Ecto neural progenitor cell (in vitro differentiated cells): ENCODE measurements around the gene LBR.

Experiments used
- DNase-seq: peaks from one replicate; pipeline ENCODE4 v3.0.0-alpha.2; 2018; ENCODE audit warnings: low spot score

LBR gene

DNA sequence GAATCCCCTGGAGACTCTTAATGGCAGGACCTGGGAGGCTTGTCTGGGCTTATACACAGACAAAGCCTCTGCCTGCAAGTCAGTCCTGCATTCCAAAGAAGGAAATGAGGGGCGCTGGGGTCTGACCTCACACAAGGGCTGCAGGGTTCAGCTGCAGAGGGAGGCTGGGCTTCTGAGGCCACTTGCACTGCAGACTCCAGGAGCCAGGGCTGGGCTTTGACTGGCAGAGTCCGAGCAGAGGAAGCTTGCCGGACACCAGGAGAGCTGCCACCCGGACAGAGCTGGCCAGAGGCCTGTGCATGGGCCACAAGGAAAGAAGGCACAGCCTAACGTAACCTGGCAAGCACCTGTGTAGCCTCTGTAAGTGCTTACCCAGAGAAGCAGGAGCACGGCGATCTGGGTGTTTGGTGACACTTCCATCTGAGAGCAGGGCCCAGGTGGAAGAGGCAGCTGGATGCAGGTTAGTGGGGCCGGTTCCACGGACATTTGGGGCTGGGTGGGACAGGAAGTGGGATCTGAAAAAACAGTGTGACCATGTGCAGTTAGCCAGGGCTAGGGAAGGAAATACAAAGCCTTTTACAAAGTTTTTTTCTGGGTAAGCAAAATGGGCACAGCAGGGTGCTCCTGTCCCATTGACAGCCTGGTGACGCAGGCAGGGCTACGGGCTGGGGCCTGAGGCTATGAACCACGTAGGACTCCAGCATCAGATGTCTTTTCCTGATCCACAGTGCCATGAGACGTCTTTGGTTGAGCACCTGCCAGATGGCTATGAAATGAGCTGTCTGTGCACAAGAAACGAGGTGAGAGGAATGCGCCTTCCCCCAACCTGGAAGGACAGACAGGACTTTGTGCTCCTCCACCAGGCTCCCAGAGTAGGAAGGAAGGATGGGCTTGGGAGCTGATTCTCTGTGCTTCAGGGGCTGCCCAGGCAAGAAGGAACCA is 37.3 kb upstream of the LBR start:
- peak; percentile 76 for DNase-seq

DNA sequence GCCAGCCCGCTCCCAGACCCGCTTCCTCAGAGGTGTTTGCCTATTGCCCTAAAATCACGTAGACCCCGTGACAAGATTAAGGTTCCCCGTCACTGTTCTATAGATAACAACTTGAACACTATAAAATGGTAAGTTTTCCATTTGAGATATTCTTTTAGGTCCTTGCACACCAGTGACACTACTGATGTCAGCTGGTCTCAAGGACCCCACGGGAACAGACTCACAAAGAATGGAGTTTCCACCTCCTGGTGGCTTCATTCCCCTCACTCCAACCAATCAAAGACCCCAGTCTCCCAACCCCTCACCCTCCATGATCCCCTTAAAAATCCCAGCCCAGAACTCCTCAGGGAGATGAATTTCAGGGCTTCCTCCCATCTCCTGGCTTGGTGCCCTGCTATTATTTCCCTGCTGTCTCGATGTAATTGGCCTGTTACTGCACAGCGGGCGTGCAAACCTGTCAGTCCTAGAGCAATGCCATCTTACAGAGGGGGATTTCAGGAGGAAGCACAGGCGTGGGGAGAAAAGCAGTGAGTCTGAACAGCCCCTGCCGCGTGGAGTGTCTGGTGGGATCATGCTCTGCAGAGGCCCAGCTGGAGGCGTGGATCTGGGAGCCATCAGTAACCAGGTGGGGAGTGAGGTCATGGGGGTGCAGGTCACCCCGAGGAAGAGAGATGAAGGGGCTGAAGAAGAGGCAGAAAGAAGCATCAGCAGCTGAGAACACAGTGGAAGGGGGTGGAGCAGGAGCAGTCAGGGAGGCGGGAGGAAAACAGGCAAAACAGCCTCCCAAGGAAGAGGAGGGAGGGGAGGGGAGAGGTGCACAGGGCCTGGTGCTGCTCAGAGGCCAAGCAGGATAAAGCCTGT is 35.1 kb upstream of the LBR start:
- DNase-seq, result no peak

DNA sequence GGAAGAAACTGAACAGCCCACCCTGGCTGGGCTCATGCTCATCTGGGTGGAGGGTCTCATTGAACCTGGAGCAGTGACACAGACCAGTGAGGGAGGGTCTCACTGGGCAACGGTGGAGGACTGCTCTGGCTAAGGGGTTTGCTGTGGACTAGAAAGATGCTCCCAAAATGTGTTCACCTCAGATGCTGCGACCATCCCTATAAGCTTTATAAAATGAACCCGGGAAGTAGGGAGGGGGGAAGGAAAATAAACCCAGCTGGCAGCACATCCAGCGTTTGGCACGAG is 34.5 kb upstream of the LBR start:
- DNase-seq, result no peak

DNA sequence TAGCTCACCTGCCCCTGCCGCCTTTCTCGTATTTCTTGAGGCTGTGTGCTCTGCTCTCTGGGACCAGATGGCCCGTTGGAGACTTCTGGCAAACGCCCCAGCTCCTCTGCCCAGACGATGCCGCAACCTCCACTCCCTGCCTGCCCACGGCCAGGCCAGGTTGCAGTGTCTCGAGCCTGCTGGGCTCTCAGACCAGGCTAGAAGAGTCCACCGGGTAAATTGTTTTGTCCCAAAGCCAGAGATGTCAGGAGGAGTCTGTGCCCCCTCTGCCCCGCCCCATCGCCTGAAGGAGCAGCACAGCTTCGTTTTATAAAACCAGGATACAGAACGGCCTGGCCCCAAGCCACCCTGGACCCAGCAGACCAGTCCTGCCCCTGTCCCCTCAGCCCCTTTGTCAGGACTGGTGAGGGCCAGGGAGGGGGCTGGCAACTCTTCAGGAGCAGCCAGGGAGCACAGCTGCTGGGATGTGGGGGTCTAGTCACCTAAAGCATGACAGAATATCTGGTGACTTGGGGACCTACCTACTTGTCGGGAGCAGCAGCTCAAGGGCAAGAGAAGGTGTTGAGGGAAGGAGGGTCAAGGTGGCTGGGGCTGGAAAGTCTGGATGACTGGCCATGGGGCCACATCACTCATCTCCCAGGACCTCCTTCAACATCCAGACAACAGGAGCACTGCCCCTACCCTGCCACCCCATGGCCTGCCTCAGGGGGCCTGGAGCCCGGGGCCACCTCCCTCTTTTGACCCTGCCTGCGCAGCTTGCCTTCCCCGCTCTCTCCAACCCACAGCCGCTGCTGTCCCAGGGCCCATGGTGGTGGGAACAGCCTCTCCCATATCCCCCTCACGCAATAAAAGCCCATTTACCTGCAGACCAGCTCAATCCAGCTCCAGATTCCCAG is 33.9 kb upstream of the LBR start:
- DNase-seq, result no peak

DNA sequence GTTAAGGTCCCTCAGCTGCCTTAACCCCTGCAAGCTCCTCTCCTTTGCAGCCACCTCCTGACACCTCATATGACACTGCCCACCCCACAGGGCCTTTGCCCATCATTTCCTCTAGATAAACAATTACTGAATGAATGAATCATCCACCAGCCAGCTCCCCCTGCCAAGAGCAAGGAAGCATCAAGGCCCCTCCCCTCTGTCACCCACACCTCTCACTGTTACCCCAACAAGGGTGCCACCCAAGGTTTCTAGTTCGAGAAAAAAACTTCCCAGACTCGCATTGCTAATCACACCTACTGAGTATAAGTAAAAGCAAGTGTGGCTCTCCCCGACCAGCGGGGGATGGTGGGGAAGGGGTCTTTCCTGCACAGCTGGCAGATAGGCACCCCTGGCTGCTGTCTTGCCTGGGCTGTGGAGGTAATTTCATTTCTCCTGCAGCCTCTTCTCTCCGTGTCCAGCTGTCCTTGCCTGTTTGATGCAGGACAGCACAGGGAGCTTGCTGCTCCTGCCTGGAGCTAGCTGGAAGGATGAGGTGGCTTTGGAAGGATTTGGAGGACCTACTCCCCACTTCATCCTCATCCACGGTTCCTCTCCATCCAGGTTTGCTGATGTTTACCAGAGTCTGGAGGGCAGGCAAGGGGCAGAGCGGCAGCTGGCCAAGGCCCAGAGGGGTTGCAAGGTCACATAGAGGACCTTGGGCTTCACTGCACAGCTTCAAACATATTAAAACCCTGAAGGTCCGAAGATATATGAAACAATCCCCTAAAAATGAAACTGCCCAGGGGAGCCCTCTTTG is 33.1 kb upstream of the LBR start:
- DNase-seq, result no peak

DNA sequence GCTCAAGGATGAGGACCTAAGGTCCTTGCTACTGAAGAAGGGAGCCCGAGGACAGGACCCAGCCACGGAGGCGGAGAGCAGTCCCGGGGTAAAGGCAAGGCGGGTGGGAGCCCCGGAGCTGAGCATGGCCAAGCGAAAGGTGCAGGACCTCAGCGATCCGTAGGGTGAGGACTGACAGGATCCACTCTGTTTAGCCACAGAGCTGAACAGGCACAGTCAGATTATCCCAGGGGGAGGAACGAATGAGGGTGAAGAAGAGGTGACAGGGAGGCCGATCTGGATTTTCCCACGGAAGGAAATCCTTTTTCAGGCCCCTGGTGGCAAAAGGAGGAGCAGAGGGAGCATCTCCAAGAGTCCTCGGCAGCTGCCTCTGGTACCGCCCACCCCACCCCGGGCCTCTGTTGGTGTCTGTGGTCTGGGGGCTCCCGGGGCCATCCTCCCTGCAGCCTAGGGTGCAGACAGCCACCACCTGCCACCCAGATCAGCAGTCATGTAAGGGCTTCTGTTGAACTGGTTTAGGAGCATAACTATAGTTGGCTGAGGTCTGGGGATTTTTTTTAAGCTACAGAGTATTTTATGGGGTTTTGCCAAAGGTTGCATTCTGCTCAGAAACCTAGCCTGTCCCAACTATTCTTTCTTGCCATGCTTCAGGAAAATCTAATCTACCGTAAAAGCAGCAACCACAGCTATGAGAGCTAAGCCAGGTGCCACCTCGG is 32.3 kb upstream of the LBR start:
- no peak for DNase-seq

DNA sequence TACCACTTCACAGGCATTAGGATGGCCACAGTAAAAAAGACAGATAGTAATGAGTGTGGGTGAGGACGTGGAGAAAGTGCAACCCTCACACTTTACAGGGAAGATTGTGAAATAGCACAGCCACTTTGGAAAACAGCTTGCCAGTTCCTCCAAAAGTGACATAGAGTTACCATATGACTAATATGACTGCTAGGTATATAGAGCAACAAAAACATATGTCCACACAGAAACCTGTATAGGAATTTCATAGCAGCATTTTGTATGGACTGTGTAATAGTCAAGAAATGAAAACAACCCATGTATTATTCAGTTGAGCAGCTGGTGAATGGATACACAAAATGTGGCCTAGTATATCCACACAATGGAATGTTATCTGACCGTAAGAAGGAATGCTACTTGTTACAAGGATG is 30.4 kb upstream of the LBR start:
- no peak for DNase-seq

DNA sequence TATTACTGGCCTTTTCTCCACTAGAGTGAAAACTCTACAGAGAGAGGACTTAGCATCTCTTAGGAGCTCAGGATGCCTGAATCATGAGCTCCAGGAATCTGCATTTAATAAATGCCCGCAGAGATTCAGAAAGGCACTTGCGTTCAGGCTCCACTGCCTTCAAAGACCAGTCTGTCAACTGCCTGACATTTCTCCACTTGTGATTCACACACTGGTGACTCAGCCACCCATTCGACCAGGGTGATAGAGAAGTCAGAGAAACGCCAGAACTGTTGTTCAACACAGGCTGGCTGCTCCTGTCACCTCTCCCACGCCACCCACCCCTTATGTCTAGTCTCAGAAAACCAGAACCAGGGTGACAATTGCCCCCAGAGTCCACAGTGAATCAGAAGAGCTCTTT is 26.9 kb upstream of the LBR start:
- no peak for DNase-seq

DNA sequence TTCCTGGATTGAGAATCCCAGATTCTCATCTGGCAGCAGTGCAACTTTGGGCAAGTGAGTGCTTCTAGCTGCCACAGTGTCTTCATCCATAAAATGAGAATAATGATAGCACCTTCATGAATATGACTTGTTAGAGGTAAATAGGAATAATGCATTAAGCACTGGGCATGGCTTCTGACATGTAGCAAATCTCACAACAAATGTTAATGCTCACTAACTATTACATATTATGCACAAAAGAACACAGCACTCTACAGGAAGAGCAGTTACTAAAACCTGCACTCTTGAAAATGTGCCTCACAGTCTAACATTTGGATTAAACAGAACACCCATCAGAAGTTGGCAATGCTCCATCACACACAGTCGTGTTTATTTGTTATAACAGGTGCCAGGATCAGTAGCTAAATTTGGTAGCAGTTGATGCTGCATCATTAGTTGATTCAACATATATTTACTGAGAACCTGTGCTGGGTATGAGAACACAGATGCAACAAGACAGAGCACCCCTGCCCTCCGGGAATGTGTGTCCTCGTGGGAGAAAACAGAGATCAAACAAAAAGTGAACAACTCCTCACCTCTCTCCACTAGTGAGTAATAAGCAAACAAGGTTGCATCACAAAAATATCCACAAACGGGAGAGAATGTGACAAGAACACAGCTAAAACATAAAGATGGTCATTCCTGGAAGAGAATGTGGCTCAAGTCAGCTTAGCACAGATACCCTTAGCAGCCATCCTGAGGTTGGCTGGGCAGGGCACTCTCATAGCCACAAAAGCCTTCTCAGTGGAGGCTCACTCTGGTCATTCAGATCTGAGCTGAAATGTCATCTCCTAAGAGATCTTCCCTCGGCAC is 26.2 kb upstream of the LBR start:
- no peak for DNase-seq

DNA sequence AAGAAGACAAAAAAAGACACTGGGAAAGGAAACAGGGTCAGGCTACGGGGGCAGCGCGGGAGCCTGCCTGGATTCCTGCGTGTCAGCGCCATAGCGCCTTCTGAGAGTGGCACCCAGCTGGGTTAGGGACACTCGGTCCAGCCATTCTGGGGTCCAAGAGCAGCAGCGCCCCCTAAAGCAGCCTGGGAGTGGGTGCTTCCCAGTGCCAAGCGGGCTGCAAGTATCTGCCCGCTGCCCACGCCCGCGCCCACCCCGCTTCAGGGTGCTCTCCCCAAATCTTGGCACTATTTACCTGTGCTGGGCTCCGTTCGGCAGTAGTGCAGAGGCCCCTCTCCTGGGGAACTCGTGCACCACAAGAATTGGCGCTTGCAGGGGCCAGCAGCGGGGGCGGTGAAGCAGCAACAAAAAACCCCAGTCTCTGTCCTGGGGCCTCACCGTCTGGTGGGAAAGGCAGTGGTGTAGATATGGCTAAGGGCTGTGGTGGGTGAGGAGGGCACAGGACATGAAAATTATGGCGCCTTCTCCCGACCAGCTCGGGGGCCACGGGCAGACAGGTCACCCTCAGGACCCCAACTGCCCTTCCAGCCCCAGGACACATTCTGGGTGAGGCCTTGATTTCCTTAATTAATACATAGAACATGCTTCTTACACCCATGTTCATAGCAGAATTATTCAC is 24.1 kb upstream of the LBR start:
- no peak for DNase-seq

DNA sequence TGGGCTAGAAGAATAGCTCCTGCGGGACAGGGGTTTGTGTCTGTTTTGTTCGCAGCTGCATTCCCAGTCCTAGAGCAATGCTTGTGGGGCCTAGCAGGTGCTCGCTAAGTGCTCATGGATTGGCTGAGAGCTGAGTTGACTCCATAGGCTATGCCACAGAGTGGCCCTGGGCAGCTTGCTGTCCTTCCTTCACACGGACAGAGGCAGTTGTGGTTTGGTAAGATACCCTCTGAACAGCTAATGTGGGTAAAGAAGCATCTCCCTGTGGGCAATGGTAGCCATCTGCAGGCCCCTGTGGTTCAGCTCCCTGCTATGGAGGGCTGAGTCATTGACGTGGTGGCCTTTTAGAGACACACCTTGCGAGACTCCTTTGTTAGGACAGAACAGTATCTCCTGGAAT is 23.5 kb upstream of the LBR start:
- DNase-seq, result no peak

DNA sequence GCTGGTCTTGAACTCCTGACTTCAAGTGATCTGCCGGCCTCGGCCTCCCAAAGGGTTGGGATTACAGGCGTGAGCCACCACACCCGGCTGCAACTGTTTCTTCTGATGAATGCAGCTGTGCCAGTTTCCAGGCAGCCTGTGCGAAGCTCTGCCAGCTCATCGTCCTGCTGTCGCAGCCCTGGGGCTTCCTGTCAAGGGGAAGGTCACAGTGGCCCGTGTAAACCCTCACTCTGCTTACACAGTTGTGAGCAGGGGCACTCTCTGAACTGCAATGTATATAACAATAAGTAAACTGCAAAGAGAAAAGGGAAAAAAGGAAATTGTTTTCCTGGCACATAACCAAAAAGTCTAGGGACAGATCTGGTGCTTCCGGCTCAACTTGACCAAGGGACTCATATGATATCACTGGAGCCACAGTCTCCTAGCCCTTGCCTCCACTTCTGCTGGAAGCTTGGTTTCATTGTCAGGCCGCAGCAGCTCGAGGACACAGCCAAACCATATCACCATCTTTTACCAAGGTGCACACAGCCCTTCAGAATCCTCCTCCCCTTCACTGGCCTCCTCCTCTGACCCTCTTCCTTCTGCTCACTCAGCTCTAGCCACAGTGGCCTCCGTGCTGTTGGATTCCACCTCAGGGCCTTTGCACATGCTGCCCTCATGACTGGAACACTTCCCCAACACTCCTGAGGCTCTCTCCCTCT is 22.8 kb upstream of the LBR start:
- no peak for DNase-seq

DNA sequence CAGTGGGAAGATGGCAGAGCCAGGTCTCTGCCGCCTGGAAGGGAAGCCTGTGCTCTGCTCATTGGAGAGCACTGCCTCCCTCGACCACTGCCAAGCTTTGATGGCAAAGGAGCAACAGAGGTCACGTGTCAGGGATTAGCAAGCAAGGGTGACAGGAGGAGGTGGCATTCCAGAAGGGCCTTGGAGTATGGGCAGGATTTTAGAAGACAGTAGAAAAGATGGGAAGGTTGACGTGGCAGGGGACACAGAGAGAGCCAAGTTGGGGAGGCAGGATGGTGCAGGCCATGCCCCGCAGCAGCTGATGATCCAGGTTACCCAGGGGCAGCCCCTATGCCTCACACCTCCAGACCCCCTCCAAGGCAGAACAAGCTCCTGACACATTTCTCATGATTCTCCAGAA is 21.9 kb upstream of the LBR start:
- no peak for DNase-seq

DNA sequence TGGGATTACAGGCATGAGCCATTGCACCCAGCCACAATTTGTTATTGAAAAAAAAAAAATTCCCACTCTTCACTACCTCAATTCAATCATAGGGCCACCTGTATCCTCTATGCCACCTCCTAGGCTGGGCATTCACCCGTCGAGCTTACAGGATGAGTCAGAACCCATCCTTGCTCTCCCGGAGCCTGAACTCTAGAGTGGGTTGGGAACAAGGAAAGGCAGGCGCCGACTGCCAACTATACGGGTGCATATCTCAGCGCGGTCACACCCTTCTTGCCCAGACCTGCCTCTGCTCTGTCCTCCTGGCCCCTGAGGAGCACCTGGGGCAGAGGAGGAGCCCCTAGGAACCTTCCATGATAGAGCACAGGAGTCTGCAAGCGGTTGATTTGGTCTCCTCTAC is 21.4 kb upstream of the LBR start:
- no peak for DNase-seq

DNA sequence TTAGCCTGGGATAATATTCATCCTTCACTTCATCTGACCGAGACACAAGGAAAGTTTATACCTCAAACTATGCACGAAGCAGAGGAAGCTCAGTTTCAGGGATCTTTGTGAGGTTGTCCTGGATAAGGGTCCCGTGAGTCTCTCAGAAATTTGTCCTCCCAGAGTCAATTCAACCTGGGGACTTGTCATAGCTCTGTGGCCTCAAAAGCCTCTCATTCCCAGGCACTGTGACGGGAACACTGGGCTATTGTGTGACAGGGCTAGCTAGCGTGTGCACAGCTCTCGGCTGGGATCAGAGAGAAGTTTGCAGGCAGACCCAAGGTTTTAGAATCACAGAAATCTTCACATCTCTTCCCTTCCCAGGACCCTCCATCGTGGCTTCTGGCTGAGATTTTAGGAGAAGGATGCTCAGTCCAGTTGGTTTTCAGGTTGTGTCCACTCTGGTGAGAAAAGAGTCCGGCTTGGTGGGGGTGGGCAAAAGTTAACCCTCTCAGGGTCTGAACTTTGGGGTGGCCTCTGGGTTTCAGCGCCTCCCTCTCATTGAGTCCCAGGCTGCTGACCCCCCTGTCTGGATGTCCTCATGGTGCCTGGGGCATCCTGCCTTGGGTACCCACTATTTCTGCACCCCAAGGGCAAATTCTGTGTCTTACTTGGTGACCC is 20.4 kb upstream of the LBR start:
- DNase-seq, result no peak

DNA sequence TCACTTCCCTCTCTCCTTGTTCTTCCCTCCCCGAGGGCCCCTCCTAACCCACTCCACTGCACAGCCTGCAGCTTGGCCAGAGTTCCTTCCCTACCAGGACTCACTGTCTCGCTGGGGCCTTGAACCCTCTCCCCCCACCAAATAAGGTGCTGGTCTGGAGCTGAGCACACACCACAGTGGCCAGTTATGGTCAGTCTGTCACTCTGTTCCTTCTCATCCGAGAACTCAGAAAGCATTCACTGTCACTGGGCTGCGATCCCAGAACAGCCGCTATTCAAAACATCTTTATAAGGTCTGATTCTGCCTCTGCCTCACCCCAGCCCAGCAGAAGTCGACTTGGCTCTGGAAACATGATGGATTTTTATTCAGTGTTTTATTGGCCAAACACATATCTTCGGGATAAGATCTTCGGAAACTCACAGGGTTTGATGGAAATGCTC is 19.8 kb upstream of the LBR start:
- DNase-seq, result no peak

DNA sequence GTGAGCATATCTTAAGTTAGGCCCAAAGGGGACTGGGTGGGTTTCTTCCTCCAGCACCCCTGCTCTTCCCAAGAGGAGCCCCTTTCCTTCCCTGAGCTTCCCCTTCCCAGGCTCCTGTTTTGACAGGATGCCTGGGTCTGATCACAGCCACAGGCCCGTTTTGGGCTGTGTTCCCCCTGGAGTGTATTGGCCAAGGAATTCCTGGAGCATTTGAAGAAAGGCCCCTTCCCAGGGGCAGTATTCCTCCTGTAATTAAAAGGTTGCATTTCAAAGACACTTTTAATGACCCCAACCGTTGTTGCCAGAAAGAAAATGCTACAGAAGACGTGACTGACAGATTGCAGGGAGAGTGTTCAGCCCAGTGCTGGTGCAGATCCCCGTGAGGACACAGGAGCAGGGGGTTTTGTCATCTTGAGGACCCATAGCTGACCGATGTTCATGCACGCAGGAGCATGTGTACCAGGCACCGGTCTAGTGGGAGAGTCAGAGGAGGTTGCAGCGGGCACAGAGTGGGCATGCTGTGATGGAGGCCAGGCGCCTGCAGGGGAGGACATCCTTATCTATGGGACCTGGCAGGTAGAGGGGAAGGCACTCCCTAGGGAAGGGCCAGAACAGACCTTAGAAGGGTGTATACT is 19.3 kb upstream of the LBR start:
- DNase-seq, result no peak

DNA sequence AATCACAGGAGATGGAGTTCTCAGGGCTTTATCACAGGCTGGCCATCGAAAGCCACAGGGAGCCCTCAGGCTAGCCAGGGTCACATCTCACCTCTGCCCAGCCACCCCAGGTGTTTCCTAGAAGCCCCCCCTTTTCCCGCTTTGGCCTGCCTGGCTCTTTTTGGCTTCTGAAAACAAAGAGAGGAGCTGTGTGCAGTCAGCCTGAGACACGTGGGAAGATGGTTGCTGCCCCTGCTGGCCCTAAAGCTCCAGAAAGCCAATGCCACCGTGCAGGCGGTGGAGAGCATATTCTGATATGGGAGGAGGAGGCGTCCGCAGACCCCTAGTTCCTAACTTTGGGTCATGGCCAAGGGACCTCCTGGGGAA is 18.7 kb upstream of the LBR start:
- no peak for DNase-seq
